ENCODE data around the gene JADE1. TPM values are rescaled to one million over a fixed set of nuclear protein-coding genes. Genes with fewer than 3 reads are reported as not detected.

The JADE1 gene
- total RNA-seq, 1 donor from 2014 or later: 24.1 TPM

DNA sequence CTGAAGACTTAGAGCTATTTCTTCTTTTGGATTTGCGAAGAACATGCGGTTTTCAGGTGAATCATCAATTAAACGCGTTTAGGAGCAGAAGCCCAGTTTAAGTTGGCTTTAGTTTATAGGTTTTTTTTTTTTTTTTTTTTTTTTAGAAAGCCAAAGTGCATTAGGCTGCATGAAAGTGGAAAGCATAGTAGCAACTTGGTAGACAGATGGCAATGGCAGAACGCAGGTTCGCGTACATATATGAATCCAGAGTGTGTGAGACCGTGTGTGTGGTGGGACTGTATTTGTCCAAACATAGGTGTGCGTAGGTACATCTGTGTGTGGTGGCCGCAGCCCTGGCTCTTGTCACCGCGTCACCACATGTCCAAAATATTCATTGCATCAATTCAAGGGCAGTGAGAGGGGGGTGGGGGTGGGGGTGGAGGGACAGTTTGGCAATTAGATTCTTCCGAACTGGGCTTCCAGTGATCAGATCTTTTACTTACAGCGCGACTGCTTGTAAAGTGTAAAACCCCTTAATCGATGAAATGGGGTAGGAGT is 901 bp downstream of the JADE1 start:
- DNase-seq (ENCODE audit: low read depth, low spot score): no peak

DNA sequence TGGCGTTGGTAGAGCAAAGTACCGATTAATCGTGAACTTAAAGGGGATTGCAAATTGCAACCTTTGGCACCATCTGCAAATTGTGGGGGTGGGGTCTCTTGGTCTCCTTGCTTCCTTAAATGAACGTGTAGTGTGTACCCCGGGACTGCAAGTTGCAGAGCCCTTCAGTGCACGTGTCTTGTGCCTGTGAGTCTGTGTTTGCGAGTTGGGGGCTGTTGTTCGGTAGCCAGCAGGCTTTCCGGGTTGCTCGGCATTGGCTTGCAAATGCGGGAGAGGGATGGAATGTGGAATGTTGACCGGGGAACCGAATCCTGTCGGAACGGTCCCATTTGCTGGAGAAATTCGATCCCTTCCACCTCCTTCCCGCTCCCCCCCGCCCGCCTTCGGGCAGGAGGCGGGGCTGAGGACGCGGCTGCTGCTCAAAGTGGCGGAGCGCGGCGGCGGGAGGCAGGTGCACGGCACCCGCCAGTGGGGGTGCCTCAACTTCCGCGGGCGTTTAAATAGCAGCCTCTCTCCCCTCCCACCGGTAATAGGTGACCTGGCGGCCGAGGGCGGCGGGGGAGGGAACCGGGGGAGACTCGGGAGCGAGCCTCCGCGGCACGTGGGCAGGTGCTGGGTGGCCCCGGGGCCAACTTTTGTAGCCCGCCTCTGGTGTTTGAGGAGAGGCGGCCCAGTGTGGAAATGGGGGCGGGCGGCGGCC is 1.5 kb downstream of the JADE1 start:
- peak; percentile 54 for DNase-seq (ENCODE audit: low read depth, low spot score)

DNA sequence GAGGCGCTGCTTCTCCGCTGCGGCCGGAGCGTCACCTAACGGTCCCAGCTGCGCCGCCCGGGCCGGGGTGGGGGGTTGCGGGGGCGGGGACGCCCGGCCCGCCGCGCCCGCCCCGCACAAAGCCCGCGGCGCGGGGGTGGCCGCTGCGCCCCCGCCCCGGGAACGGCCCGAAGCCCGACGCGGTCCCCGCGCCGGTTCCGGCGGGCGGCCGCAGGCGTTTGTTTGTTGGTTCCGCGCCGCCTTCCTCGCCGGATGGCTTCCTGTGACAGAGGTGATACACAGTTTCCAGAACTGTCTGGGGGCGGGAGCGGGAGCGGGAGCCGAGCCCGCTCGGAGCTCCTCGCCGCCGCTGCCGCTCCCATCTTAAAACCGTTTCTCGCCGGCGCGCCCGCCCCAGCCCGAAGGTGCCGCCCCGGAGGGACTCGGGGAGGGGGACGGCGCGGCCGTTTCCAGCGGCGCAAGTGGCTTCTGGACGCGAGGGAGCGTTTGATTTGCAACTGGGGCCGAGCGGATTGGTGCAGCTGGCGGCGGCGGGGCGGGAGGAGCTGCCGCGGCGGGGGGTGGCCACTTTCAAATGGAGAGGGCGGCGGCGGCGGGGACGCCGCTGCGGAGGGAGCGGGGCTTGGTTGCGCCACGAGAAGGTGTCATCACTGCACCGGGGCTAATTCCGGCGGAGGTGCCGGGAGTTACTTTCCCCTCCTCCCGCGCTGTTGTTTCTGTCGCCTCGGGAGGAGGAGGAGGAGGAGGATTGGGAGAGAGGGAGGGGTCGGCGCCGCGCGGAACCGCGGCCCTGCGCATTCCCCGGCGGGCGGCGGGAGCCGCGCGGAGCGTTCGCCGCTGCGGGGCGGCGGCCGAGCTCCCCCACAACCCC is 2.3 kb downstream of the JADE1 start:
- peak; percentile 69 for DNase-seq (ENCODE audit: low read depth, low spot score)

DNA sequence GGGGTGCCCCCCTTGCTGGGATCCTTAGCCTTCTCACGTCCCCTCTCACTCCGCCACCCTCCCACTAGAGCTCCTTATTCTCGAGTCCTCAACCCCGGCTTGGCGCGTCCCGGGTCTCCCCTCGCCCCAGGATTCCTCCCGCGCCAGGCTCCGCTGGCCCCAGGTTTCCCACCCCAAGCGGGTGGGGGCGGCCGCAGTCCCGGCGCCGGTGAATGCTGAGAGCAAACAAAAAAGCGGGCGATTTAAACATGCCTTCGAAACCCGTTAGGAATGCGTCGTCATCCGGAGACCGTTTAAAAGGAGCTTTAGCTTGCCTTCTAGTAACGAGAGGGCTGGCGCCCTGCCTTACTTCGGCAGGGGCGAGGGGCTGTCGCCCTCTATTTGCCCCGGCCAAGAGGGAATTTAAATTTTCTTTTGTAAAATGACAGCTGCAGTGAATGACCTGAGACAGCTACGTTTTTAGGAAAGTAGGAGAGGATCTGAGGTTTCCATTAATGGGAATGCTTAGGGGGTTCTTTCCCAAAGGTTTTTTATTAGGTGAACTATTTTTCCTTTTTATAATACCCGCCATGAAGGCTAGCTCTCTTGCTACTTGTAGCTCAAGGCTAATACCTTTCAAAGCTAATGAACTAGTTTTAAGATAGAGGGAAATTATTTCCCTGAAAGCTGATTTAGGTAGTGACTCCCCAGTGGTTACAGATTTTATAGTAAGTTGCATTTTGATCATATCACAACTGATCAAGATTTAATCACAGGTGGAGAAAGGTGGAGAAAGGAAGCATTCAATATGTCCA is 3.1 kb downstream of the JADE1 start:
- no peak for DNase-seq (ENCODE audit: low read depth, low spot score)

DNA sequence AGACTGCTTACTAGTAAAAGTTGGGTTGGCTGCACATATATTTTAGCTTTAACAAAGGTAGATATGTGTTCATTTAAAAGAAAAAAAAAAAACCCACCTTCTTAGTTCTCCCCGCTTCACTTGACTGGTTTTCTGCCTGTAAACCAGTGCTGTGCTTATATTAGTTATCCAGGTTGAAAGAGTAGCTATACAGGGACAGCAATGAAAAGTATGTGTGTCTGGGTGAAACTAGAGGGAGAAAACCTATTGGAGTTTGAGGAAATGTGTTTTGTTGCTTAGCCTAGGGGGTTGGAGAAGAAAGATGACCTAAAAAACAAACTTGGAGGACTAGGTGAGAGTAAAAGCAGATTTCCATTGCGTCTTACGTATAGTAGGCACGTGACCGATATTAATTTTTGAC is 4.5 kb downstream of the JADE1 start:
- no peak for DNase-seq (ENCODE audit: low read depth, low spot score)

DNA sequence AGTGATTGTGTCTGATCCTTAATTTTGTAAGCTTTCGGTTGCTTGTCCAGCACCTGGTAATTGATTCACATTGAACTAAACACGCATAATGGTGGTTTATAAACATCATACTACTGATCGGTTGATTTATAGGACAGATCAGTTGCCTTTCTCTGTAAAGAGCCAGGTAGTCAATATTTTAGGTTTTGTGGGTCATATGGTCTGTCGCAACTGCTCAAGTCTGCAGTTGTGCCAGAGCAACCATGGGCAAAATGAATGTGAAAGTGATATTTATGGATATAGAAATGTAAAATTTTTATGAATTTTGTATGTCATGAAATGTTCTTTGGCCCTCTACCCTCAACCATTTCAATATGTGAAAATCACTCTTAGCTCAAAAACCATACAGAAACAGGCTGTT is 8.9 kb downstream of the JADE1 start:
- no peak for DNase-seq (ENCODE audit: low read depth, low spot score)

DNA sequence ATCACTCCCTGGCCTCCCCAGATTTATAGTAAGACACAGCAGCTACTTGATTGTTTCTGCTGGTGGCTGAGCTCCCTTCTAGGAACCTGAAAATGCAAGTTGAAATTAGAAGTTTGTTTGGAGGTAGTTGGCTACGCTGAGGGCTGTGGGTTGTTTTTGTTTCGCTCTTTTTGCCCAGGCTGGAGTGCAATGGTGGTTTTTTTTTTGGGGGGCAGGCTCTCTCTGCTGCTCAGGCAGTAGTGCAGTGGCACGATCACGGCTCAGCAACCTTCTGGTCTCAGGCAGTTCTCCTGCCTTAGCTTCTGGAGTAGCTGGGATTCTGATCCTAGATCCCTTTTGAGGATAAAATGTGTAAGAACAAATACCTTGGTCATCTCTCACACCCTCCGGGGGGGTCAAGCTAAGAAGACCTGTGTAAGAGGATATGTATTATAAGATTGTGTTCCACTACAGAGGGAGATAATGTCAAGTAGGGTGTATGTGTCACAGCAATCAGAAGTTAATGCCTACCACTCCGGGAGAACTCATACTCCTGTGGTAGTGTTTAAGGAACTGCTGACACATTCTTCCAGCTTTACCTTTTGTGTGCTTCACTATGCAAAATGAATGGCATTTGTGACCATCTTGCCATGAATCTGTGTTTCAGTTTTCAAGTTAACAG is 9.7 kb downstream of the JADE1 start:
- DNase-seq (ENCODE audit: low read depth, low spot score): no peak

DNA sequence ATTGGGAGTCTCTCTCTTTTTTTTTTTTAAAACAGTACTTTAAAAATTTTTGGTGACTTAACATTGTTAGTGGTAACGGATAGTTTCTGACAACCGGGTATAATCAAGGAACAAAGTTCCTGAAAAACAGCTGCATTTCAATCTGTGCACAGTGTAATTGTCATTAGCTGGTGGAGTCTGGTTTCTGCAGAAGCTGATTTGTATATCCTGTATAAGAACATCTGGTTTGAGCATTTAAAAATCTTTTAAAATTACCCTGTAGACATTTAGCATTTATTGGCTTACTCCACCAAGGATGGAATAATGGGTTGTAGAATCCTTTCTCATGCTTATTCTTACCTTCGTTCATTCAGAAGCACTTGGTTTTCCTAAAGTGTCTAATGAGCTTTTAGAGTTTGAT is 11.2 kb downstream of the JADE1 start:
- DNase-seq (ENCODE audit: low read depth, low spot score): no peak

DNA sequence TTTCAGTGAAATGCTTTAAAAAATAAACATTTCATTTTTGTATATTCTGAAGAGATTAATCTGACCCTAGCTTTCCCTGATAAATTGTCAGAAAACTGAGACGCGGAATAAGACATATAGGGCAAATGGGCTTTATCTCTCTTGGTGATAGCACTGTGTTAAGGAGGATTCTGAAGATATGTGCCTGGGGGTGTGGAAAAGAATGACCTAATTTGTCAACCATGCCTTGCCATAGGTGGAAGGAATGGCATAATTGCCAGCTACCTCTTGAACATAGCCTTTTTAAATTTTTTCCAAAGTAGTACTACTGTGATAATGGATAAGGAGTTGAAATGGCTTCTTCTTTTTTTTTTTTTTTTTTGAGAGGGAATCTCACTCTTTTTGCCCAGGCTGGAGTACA is 11.7 kb downstream of the JADE1 start:
- DNase-seq (ENCODE audit: low read depth, low spot score): no peak

DNA sequence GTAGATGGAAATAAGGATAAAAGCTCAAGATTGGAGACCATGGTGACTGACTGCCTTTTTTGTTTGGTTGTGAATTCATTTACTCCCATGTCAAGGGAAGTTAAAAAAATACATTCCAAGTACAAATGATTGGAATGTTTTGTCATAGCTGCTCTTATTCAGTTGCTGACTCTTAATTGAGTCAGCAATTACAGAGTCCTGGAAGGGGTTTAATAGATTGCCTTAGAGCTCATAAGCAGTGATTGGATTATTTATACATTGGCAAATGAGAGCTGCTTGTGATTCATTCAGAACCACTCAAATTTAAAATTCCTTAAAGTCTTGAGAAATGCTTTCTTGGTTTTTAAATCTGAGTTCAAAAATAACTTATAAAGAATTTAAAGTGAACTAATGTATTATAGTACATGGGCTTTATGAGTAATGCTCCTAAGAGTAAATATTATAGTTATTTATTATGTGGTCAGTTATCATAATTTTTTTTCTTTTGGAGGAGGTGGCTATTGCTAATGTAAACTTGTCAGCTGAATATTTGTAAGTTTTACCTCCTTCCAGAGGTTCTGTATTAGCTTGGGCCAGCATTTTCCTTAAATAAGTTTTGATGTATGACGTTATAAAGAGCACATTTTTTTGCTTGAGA is 13.6 kb downstream of the JADE1 start:
- DNase-seq (ENCODE audit: low read depth, low spot score): no peak

DNA sequence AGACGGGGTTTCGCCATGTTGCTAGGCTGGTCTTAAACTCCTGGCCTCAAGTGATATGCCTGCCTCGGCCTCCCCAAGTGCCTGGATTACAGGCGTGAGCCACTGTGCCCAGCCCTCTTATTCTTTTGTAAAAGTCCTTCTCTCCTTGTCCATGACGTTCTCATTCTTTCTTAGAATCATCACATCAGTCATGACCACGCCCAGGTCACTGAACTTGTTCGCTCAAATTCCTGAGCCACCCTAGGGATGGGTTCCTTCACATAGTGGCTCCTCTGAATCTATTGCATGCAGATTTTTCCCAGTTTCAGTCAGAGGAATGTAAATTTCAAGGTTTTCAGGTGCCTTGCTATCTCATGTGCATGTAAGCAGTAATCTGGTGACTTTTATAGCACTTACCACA is 15.7 kb downstream of the JADE1 start:
- DNase-seq (ENCODE audit: low read depth, low spot score): no peak

DNA sequence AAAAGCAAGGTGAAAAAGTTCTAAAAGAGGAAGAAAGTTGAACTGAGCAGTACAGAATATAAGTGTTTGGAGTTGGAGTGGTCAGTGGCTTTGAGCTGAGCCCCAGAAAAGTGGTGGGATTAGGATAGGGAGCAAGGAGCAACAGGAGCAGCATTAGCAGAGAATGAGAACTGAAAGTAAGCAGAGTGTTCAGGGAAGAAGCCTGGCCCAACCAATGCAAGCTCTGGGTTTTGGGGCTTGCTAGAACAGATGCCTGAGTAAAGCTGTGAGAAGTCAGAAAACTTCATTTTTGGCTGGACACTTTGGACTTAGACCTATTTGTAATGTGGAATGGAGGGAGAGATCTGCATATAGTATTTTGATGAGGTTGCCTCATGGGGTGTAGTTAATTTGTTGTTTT is 17.8 kb downstream of the JADE1 start:
- no peak for DNase-seq (ENCODE audit: low read depth, low spot score)

DNA sequence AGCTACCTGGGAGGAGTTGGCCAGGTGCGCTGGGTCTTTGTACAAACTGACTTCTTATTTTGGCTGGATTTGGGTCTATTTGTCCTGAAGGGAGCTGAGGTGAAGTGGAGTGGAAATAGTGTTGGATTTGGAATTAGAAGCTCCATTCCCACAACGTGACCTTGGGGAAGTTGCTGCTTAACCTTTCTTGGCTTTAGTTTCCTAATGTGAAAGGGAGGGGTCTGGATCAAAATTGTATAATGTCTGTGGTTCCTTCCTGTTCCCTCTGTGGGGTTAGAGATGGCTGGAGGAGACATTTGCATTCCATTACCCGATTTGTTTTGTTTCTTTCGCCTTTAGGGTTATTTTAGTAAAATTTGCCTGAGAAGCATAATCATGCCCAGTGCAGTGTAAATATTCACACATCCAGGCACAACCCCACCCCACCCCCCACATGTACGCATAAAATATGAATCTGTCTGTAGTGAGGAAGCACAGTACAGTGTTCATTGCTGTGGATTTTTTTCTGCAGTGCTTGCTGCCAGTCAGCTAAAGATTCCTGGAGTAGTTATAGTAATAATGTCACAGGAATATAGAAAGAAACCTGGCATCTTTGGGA is 21.5 kb downstream of the JADE1 start:
- no peak for DNase-seq (ENCODE audit: low read depth, low spot score)

DNA sequence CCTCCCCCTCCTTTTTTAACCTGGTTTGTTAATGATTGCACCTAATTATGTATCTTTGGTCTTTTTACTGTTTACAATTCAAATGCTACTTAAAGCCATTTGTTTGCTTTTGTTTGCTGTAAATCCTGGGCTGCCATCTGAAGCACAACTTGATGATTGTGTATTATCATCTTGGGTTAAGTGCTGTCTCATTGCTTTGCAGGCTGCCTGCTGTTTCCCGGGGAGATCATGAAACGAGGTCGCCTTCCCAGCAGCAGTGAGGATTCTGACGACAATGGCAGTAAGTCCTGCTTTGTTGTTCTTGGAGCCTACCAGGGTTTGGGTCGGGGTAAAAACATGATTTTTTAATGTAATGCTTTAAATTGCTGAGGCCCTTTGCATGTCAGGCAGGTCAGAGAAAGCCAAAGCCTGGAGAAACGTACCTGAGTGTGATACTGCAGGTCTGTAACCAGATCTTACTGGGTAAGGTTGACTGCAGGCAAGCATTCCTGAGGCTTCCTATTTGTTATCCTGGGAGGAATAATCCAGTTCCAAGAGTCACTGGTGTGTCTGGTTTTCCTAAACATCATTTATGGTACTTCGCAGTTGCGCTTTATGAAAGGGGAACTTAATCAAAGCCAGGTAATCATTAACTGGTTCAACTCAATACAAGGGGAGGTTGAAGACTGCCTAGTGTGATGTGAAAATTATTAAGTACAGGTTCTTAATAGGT is 22.2 kb downstream of the JADE1 start:
- DNase-seq (ENCODE audit: low read depth, low spot score): no peak

DNA sequence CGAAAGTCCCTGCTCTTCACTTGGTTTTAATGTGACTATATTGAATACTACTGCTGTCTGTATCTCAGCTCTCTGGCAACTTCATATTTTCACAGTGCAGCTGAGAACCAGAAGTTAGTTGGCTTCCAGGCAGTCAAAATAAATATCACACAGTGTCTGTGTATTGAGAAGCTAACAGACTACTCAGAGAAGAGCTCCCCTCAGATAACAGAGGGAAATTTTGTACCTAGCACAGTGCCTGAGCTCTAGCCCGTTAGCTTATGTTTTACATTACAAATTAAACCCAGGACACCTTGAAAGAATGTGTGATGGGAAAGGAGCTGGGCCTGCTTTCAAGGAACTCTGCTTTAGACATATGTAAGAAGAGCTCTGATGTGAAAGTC is 22.7 kb downstream of the JADE1 start:
- no peak for DNase-seq (ENCODE audit: low read depth, low spot score)

DNA sequence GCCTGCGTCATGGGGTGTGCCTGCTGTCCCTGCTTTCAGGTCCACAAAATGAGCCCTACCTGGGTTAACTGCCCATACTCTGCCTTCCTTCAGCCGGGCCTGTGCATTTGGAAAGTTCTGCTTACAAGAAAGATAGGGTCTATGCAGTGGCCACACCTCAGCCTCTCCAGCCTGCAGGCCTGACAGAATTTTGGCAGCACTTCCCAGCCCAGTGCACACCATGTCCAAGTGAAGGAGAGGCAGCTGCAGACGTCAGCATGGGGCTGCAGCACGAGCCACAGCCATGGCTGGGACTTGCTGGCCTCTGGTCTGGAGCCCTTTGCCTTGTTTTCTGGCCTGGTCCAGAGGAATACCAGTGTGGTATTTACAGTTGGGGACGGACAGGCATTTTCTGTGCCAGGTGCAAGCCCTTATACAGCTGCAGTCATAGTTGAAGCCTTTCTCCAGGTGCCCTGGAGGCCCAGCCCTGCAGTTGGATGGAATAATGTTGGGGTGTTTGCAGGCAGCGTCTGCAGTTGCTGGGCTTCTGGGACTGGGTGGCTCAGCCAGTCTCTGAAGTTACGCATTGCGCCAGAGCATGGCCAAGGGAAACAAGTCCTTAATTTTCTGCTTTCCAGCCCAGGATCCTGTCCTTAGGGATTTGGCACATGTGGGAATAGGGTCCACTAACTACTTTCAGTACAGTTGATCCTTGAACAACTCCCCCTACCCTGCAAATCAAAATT is 26.2 kb downstream of the JADE1 start:
- no peak for DNase-seq (ENCODE audit: low read depth, low spot score)

DNA sequence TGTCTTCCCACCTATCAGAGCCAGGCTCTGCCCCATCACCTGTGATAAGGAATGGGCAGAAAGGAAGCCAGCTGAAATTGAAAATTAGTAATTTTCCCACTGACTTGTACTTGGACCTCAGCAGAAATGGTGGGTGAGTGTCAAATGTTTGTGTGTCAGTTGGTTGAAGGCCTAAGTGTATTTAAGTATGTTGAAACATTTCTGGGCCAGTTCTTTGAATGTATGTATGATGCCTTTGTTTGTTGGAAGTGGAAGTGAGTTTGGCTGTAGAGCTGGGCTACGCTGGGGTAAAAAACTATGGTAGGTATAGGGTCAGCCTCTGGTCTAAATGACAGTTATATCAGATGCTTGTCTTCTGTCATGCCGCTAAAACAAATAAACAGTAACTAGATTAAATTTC is 27.7 kb downstream of the JADE1 start:
- no peak for DNase-seq (ENCODE audit: low read depth, low spot score)

DNA sequence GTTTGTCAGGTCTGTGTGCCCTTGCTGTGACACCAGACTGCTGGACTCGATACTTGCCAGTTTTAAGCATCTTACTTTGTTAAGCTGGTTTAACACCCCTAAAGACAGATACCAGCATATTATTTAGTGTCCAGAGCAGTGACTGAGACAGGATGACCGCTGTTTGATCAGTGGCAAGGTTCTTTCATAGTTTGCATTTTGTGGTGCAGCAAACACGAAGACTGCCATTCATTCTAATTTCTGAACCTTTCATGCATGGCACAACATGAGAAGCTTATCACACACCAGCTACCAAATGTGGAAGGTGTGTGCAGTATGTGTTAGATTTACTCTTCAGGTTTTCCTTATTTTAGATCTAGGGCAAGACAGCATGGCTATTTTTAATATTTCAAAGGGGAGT is 28.2 kb downstream of the JADE1 start:
- DNase-seq (ENCODE audit: low read depth, low spot score): no peak

DNA sequence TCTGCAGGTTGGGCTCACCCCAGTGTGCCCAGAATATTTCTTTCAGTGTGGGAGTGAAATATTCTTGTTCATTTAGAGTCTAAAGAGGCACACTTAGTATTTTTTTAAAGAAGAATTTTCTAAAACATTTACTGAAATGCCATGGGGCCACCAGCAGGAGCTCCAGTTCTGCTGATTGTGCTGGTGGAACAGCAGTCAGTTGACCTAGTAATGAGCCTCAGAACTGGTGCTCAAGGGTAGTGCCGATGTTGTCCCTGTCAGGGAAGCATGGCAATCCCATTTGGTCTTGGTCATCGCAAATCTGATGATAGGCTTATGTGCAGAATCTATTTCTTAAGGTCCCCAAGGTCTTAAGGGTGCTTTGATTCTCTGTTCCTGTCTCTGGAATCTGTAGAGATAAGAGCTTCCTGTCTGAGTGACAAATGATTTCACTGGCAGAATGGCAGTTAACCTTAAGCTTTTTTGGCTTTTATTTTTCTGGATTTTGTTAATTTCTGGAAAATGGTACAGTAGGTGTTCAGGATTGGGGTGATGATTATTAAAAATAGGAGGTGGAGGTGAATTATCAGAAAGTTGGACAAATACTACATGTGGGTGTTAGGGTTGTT is 31.3 kb downstream of the JADE1 start:
- DNase-seq (ENCODE audit: low read depth, low spot score): no peak

Data from pulmonary artery endothelial cell (primary cell).